HG03039 (cell line): Measurements from ENCODE around the gene APOL3.
"Not testable (repeated sequence)": the region's sequence is repeated elsewhere in the genome, so short reads cannot be mapped to it uniquely, and the experiment has no call there.

Experiments
- ATAC-seq: cut with Tn5 transposase; IDR thresholded peaks from one replicate; pipeline ENCODE4 v1.9.1; 2021; ENCODE audit warnings: mild to moderate bottlenecking, moderate library complexity; ENCODE audit not compliant: unreplicated experiment

The APOL3 gene

DNA sequence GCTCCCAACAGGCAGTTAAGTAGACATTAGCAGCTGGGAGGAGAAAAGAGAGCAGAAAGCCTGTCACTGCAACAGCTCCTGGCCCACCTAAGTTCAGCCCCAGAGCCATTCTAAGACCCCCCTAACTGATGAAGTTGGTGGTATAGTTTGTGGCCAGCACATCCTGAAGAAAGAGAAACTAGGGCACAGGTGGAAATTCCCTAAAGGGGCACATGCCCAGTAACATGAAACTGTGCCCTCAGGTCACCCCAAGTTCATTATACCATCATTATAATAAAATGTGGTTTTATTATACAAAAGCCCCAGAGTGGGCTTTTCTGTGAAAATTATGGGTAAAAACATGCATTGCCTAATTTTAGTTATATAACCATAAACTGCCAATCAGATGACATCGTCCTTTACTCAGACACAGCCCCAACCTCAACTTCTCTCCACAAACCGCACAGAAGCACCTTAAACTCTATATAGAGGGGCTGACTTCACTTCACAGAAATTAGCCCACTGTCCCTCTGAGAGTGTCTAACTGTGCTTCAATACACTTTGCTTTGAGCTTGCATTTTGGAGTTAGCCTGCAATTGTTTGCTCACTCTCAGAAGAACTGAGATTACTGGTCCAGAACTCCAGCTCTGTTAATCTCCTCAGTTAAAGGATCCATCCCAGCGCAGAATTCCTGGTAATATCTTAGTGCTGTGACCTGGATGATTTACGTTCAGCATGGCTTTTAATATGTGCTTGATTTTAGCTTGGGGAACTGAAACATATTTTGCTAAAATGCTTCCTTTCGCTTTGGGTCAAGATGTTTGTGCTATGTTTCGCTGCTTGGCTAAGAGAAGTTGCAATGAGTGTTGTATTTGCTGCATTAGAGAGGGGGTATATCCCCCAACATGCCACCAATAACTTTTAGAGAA lies 1.8 kb upstream of the APOL3 start:
- ATAC-seq: no peak

DNA sequence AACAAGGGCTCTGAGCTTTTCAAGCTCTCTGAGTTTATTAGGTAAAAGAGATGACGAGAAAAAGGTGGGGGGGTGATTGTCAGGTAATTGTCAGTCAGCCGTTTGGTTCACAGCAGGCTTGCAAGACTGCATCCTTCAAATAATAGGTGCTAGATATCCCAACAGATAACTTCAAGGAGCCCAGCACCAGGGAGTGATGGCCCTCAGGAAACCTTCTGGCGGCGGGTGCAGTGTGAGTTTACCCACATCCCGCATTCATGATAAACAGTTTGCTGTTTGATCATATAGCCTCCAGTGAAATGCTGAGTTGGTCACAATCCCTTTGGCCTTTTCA lies 1.2 kb upstream of the APOL3 start:
- not testable (repeated sequence) for ATAC-seq

DNA sequence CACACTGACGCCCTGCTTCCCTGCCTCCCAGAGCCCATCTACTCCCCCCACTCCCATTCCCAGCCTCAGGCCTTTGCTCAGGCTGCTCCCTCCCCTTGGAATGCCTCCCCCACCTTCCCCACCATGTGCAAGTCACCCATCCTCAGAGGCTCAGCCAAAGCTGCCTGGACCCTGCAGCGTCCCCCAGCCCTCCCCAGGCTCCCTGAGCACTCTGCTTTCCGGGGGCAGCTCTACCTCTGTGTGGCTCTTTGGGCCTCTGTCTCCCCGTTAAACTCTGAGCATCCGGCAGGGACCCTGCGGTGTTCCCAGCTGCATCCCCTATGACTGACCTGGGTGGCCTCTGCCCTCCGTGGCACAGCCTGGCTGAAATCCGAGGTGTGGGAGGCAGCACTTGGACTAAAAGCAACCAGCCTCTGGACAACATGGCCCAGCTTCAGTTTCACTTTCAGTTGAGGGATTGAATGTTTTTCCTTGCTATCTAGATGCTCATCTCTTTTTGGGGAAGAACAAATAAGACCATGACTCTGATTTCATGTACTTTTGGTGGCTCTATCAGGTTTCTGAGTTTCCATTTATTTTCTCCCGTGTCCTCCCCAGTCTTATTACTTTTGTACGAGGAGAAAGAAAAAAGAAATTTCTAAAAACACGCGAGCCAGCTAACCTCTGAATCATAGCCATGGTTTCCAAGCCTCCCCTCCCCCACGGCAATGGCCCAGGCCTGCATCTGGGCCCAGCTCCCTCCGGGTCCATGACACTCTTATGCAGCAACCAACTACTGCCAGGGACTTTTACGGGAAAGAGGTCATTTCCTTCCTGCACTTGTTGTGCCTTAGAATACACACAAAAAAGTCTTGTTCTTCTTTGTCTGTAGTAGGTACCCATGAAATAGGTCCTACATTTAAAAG lies 3.8 kb downstream of the APOL3 start:
- ATAC-seq: no peak

DNA sequence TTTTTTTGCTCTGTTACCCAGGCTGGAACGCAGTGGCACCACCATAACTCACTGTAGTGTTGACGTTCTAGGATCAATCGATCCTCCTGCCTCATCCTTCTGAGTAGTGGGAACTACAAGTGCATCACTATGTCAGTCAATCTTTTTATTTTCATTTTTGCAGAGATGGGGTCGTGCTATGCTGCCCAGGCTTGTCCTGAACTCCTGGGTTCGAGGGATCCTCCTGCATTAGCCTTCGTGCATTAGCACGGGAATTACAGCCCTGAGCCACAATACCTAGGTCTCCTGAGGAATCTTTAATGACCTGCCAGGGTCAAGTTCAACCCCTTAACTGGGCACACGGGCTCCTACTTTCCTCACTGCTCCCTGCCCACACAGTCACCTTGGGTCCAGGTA lies 4.4 kb downstream of the APOL3 start:
- ATAC-seq: no peak

DNA sequence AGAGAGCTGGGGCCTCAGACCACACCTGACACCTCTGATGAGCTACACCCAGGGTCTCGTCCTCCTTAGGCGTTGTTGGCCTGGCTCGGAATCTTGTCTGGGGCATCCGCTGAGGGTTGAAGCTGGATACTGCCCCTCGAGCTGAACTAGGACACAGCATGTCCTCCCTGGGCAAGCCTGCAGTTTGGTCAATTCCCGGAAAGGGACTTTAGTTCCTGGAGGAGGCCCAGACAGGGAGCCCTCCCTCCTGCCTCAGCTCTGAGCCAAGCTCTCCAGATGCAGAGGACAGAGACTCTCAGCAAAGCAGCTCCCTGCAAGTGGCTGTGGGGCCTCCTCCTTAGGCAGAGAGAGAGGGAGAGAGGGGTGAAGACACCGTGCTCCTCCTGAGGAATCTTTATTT lies 4.9 kb downstream of the APOL3 start:
- ATAC-seq: no peak

DNA sequence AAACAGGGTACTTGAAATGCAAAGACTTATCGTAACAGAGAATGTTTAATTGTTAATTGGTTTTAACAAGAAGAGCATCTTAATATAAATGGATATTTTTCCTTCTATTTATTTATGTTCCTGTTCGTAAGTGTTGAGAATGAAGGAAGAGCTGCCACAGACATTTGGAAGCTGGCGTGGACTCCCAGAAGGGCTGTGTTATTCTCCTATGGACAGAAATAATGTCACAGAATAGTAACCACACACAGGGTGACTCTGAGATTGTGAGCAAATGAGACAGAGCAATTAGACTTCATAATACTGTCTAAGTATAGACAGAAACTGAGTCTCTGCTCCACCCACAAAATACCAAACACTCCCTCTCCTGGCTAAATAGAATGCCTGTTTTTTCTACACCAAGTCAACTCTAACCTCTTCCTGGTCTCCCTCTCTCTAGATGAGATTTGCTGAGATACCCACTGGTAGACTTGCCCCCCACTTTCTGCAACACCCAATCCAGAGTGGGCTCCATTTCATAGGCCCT lies 6.1 kb downstream of the APOL3 start:
- ATAC-seq: no peak

DNA sequence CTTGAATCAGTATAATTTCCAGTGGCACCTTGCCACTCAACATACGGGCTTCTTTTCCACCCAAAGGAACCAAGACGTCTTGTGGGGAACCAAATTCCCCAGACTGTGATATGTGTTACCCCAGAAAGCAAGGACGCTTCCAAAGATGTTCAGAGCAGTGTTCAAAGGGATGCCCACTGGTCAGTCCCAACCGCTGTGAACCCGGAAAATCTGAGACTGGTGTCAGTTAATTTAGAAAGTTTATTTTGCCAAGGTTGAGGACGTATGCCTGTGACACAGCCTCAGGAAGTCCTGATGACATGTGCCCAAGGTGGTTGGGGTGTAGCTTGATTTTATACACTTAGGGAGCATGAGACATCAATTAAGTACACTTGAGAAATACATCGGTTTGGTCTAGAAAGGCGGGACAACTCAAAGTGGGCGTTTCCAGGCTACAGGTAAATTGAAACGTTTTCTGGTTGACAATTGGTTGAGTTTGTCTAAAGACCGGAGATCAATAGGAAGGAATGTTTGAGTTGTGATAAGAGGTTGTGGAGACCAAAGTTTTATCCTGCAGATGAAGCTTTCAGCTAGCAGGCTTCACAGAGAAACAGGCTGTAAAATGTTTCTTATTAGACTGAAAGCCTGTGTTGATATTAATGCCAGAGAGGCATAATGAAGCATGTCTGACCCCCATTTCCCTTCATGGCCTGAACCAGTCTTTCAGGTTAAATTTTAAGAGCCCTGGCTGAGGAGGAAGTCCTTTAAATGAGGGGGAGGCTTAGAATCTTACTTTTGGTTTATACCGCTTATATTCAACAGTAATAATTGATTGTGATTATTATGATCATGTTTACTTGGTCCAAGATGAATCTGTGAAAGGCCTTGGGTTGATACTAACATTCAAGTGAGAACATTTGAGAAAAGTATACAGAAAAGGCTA lies 6.8 kb downstream of the APOL3 start:
- ATAC-seq: no peak

DNA sequence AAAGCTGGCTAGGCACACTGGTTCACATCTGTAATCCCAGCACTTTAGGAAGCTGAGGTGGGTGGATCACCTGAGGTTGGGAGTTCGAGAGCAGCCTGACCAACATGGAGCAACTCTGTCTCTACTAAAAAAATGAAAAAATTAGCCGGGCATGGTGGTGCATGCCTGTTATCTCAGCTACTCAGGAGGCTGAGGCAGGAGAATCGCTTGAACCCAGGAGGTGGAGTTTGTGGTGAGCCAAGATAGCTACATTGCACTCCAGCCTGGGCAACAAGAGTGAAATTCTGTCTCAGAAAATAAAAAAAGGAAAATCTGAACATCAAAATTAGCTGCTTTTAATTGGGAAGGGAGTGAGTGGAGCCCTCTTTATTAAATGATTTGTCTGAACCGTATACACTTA lies 7.7 kb downstream of the APOL3 start:
- not testable (repeated sequence) for ATAC-seq

DNA sequence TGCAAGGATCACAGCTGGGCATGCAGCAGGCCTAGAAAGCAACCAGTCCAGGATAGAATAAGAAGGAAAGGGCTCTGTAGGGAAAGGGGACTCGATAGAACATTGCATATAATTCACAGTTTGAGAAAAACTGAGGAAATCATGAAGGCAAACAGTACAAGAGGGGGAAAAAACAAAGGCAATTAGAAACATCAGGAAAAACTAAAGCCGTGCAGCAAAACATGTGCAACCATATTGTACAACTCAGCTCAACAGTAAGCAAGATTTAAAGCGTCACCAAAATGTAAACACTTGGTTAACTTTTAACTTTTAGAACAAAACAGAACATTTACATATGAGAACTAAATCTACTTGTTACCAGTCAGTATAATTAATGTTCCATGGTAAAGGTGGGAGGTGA lies 8.5 kb downstream of the APOL3 start:
- ATAC-seq: no peak

DNA sequence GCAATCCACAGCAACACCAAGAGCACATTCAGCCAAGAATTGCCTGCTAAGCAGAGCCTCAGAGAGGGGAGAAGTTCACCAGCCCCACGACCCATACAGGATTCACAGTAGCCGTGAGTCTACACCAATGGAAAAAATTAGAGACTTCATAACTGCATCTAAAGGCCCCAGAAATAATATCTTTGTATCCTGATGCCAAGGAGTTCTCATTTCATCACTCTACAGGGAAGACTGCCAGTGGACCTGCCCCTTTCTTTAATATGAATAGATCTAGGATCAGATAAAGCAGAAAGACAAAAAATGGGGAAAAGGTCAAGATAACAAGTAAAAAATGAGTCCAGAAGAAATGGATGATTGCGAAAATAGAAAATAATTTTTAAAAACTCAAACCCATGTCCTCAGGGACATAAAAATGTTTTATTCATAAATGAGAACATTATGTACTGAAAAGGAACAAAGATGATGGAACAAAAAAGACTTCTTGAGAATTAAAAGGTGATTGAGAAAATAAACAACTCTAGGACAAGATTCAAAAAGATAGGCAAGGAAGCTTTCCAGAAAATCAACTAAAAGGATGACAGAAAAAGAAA lies 9.5 kb downstream of the APOL3 start:
- no peak for ATAC-seq

DNA sequence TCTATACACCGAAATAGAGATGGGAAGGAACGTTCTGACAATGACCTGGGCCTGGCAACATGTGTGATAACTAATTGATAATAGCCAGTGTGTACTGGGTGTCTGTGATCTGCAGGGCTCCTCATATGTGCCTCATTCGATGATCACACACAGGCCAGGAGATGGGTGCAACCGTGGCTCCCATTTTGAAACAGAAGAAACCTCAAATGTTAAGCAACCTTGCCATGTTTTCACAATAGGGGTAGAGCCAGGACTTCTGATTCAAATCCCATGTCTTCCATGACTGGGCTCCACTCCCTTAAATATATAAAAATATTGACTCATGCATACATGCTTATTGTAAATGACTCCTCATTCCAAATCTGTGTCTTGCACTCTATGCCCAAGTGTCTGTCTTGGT lies 11.1 kb downstream of the APOL3 start:
- ATAC-seq: no peak

DNA sequence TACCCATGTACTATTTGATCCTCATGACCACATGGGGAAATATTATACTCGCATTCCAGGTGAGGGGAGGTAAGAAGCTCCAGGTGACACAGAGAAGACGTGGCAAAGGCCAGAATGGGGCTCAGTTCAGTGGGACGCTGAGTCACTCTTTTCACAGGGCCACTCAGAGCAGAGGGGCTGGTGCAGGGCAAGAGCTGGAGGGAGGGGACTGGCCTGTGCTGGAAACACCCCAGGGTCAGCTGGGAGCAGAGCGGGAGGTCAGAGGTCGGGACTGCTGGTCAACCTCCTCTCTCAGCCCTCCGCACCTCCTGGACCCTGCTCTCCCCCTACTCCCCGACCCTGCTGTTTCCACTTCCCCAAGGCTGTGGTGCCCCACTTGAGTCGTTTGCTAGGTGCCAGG lies 12.1 kb downstream of the APOL3 start:
- ATAC-seq: no peak

DNA sequence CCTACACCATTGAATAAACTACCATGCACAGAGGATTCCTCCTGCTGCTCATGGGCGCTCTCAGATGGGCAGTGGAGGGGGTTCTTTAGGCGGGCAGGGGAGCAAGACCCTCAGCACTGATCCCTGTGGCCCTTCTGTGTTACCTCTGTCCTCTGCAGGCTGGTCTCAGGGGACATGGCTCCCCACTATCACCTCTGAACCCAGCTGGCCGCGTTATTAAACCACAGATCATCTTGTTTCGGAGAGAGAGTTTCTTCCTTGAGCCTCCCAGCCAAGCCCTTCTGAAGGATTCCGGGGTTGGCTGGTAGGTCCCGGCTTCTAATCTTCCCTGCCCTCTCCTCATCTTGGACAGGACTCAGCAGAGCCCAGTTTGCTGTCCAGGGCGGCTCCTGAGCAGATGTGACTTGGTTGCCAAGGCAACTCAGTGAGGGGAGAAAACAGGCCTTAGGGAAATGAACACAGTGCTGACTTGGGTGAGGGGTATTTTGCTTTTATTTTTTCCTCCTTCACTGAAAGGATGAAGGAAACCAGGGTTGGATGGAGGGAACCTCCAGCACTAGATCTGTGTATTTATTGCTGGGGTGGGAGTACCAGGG lies 13.3 kb downstream of the APOL3 start:
- ATAC-seq: no peak

DNA sequence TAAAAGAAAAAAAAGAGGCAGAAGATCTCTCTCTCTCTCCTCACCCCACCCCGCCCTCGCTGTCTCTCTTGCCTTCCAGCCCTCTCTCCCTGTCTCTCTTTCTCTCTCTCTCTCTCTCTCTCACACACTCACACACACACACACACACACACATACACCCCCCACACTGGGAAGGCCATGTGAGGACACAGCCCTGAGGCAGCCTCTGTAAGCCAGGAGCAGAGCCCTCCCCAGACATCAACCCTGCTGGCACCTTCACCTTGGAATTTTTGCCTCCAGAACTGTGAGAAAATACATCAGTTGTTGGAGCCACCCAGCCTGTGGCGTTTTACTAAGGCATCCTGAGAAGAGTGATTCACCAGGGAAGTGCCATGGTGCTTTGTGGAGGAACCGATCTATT lies 14.7 kb downstream of the APOL3 start:
- ATAC-seq: no peak

DNA sequence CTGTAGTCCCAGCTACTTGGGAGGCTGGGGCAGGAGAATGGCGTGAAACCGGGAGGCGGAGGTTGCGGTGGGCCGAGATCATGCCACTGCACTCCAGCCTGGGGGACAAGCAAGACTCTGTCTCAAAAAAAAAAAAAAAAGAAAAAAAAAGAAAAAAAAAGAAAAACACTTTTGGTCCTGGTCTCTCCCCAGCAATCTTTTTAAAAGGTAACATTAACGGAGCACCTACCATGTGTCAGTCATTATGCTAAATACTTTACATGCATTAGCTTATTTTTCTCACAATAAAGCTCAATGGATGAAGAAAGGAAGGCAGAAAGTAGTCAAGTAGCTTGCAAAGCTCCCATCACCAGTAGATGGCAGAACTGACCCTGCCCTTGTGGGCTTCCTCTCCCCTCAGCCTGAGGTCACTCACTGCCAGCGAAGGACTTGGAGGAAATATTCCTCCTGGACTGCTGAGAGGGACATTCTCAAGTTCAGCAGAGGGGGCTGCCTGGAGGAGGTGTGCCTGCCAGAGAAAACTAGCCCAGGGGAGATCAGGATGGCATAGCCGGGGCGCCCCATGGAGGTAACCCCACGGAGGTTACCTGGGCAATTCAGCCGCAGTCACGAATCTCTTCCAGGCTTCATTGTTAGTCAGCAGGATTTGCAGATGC lies 15.5 kb downstream of the APOL3 start:
- no peak for ATAC-seq

DNA sequence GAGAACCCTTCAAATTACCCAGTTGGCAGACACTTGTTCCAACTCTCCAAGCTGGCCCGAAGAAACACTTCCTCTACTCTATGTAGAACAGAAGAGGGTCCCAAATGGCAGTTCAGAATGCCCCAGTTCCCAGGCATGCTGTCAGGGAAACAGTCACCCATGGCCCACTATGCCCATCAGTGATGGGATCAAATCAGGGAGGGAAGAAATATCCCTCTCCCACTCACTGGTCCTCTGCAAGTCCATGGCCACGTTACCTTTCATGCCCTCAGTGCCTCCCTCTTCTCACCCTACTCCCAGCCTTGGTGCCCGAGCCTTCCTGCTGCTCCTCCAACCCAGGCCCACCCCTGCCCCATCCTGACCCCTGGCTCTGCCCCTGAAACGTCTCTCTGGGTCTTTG lies 16.6 kb downstream of the APOL3 start:
- ATAC-seq: no peak

DNA sequence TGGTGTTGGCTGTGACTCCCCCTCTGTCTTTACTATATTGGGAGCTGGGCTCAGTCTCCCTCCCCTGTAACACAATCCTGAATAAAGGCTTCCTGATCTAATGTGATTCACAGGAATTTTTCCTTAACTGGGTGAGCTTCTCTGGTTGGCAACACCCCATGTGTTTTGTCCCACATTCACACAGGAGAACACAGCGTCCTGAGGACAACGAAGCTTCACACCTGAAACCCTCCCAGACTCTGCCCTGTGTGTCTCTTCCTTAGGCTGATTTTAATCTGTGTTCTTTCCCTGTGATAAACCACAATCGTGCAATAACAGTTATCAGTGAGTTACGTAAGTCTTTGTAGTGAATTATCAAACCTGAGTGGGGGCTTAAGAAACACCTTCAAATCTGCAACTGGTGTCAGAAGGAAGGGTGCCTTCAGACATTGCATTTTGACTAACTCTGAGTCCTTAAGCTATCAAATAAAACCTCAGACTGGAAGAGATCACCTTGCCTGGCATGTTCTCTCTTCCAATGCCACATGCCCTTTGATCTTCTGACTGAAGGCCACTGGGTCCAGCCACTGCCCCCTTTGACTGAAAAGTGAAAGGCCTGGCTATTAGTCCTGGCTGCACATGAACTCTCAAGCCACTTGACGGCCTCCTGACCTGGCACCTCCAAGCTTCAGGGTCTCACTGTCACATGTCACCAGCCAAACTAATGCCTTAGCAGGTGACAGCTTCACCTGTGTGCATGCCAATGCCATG lies 17.3 kb downstream of the APOL3 start:
- no peak for ATAC-seq

DNA sequence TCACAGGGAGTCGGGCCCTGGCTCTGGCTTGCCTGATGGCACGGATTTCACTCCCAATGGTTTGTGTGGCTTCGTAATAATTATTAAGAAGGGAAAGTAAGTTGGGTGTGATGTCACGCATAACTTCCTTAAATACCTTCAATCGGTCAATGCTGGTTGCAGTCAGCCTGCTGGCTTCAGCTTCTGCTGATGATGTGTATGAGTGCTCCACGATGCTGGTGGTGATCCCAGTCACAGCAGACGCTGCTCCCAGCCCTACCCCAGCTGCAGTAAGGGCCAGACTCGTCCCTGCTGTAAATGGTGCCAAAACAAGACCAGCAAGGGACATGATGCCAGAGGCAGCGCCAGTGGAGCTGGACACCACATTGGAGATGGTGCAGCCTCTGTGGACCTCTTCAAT lies 19.1 kb downstream of the APOL3 start:
- ATAC-seq: no peak

DNA sequence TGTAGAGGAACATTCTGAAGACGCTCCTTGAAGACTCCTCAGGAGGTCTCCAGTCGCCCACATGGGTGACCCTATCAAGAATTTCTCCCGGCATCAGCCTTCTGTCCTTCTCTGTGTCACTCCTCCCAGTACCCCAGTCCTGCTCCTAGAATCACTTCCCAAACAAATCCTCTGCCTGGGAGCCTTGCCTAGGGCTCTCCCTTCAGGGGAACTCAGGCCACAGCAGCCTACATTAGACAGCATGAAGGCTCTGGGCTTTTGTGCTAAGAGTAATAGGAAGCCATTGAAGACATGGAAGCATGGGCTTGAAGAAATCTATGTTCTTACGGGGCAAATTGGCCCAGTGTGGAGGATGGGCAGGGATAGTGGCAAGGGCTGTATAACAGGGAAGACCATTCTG lies 21.8 kb downstream of the APOL3 start:
- not testable (repeated sequence) for ATAC-seq
